ENCODE measurements around the gene KCNA5. TPM values are rescaled to one million over a fixed set of nuclear protein-coding genes. Genes with fewer than 3 reads are reported as not detected.

The KCNA5 gene
- total RNA-seq, 1 experiment from 2014 or later = not detected

DNA sequence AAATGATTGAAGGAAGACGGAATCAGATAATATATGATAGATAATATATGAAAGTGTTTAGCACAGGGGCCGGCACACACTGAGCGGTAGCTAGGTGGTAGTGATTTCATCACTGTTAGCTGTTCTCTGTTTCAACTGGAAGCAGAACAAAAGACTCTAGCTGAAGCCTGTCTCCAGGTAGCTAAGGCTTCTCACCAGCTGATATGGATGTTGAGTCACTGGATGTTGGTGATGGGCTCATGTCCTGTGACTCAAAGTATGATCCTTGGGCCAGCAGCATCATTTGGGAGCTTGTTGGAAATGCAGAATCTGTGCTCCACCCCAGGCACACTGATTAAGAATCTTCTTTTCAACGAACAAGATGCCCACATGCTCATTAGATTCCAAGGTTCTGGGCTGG lies 21.7 kb upstream of the KCNA5 start:
- no peaks in the 10 kb centered on the region for H3K9me3 ChIP-seq (ENCODE audit: control insufficient read depth in 1 of 2, insufficient read depth in 1 of 2, low read depth in 1 of 2, low read length in 2 of 2)
- H3K27ac ChIP-seq (ENCODE audit: low read depth, low read length) = no peak overlapping the region
- no peak overlapping the region for H2AFZ ChIP-seq (ENCODE audit: low read depth, low read length, poor library complexity, severe bottlenecking)
- H3K4me1 ChIP-seq (ENCODE audit: control insufficient read depth in 1 of 2, insufficient read depth in 2 of 2, low read length in 2 of 2) = no peaks in the 10 kb centered on the region
- no peaks in the 10 kb centered on the region for H3K79me2 ChIP-seq (ENCODE audit: insufficient read depth, low read length)
- ChIA-PET CTCF (interaction anchor here (0.8 to 1.5 kb wide), 2 partner anchors 62 to 164 kb away, joined by 3 to 10 read pairs; no protein-coding TSS in a partner anchor), RAD21 (ENCODE audit: low non-redundant PET in 1 of 2, low total read pairs in 2 of 2, uncharacterized antibody in 2 of 2, unreplicated experiment in 2 of 2) (no interaction called here), POLR2A (no interaction called here)
- no peaks in the 10 kb centered on the region for H3K9me2 ChIP-seq (ENCODE audit: insufficient read depth)
- H3K4me2 ChIP-seq (ENCODE audit: low read length) = no peak overlapping the region
- no peak overlapping the region for H3K4me3 ChIP-seq (replicated peaks in 1 of 2; ENCODE audit: low read depth in 1 of 2, low read length in 2 of 2)
- H3K27me3 ChIP-seq (ENCODE audit: insufficient read depth, low read length) = peaks cover 39% of the 10 kb centered on the region
- TF ChIP-seq, protein P1, sequence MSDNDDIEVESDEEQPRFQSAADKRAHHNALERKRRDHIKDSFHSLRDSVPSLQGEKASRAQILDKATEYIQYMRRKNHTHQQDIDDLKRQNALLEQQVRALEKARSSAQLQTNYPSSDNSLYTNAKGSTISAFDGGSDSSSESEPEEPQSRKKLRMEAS (IDR thresholded peaks at IDR 0.05) = no peak
- TF ChIP-seq CEBPB (IDR thresholded peaks at IDR 0.05; ENCODE audit: low read depth) (no peak), CBX3 (IDR thresholded peaks at IDR 0.05; ENCODE audit: low read depth) (no peak), TCF7L2 (IDR thresholded peaks at IDR 0.05; ENCODE audit: borderline replicate concordance, extremely low read depth, insufficient read depth, insufficient read length) (no peak), ZFX (IDR thresholded peaks at IDR 0.05) (no peak), SIN3A (IDR thresholded peaks at IDR 0.05; ENCODE audit: low read depth) (no peak), ZNF274 (IDR thresholded peaks at IDR 0.05; ENCODE audit: low read depth, low read length) (no peak), SRF (IDR thresholded peaks at IDR 0.05; ENCODE audit: low read depth) (no peak), ELF1 (IDR thresholded peaks at IDR 0.05; ENCODE audit: borderline replicate concordance, low read depth) (no peak), EZH2phosphoT487 (IDR thresholded peaks at IDR 0.05; ENCODE audit: borderline replicate concordance) (no peak), EGR1 (IDR thresholded peaks at IDR 0.05; ENCODE audit: low read depth) (no peak), POLR2AphosphoS5 (IDR thresholded peaks at IDR 0.05; ENCODE audit: low read depth, low read length) (no peak), JUND (IDR thresholded peaks at IDR 0.05) (no peak), RAD21 (IDR thresholded peaks at IDR 0.05; ENCODE audit: low read depth) (no peak), POLR2A (IDR thresholded peaks at IDR 0.05; ENCODE audit: borderline replicate concordance, extremely low read depth, insufficient read depth, insufficient read length) (no peak), FOSL1 (IDR thresholded peaks at IDR 0.05; ENCODE audit: low read depth) (no peak), SP1 (IDR thresholded peaks at IDR 0.05; ENCODE audit: low read depth) (no peak)
- TF ChIP-seq, protein P2, sequence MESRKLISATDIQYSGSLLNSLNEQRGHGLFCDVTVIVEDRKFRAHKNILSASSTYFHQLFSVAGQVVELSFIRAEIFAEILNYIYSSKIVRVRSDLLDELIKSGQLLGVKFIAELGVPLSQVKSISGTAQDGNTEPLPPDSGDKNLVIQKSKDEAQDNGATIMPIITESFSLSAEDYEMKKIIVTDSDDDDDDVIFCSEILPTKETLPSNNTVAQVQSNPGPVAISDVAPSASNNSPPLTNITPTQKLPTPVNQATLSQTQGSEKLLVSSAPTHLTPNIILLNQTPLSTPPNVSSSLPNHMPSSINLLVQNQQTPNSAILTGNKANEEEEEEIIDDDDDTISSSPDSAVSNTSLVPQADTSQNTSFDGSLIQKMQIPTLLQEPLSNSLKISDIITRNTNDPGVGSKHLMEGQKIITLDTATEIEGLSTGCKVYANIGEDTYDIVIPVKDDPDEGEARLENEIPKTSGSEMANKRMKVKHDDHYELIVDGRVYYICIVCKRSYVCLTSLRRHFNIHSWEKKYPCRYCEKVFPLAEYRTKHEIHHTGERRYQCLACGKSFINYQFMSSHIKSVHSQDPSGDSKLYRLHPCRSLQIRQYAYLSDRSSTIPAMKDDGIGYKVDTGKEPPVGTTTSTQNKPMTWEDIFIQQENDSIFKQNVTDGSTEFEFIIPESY (IDR thresholded peaks at IDR 0.05; ENCODE audit: extremely low read depth, insufficient replicate concordance, low read length) = no peak
- TF ChIP-seq, protein P3, sequence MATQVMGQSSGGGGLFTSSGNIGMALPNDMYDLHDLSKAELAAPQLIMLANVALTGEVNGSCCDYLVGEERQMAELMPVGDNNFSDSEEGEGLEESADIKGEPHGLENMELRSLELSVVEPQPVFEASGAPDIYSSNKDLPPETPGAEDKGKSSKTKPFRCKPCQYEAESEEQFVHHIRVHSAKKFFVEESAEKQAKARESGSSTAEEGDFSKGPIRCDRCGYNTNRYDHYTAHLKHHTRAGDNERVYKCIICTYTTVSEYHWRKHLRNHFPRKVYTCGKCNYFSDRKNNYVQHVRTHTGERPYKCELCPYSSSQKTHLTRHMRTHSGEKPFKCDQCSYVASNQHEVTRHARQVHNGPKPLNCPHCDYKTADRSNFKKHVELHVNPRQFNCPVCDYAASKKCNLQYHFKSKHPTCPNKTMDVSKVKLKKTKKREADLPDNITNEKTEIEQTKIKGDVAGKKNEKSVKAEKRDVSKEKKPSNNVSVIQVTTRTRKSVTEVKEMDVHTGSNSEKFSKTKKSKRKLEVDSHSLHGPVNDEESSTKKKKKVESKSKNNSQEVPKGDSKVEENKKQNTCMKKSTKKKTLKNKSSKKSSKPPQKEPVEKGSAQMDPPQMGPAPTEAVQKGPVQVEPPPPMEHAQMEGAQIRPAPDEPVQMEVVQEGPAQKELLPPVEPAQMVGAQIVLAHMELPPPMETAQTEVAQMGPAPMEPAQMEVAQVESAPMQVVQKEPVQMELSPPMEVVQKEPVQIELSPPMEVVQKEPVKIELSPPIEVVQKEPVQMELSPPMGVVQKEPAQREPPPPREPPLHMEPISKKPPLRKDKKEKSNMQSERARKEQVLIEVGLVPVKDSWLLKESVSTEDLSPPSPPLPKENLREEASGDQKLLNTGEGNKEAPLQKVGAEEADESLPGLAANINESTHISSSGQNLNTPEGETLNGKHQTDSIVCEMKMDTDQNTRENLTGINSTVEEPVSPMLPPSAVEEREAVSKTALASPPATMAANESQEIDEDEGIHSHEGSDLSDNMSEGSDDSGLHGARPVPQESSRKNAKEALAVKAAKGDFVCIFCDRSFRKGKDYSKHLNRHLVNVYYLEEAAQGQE (IDR thresholded peaks at IDR 0.05; ENCODE audit: low read depth) = no peak
- TF ChIP-seq, protein P4, sequence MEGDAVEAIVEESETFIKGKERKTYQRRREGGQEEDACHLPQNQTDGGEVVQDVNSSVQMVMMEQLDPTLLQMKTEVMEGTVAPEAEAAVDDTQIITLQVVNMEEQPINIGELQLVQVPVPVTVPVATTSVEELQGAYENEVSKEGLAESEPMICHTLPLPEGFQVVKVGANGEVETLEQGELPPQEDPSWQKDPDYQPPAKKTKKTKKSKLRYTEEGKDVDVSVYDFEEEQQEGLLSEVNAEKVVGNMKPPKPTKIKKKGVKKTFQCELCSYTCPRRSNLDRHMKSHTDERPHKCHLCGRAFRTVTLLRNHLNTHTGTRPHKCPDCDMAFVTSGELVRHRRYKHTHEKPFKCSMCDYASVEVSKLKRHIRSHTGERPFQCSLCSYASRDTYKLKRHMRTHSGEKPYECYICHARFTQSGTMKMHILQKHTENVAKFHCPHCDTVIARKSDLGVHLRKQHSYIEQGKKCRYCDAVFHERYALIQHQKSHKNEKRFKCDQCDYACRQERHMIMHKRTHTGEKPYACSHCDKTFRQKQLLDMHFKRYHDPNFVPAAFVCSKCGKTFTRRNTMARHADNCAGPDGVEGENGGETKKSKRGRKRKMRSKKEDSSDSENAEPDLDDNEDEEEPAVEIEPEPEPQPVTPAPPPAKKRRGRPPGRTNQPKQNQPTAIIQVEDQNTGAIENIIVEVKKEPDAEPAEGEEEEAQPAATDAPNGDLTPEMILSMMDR (IDR thresholded peaks at IDR 0.05 in 2 of 3, conservative IDR thresholded peaks at IDR 0.05 in 1 of 3; ENCODE audit: borderline replicate concordance in 1 of 3, insufficient read depth in 1 of 3, low read depth in 2 of 3, low read length in 2 of 3) = no peak
- BruUV-seq (replicated peaks) = no TSS peak
- H3K36me3 ChIP-seq (ENCODE audit: control insufficient read depth in 1 of 2, insufficient read depth in 2 of 2, low read length in 2 of 2) = no peaks in the 10 kb centered on the region
- no peak overlapping the region for H3K9ac ChIP-seq (ENCODE audit: low read length)
- H4K20me1 ChIP-seq (ENCODE audit: insufficient read depth) = no peaks in the 10 kb centered on the region
- ATAC-seq = no peak
- no peak for DNase-seq (ENCODE audit: low read depth, low spot score)
- intact Hi-C loops (cut with micrococcal nuclease) = loop anchor here (1.0 to 5.0 kb wide), 5 partner anchors 62 to 775 kb away; no protein-coding TSS in a partner anchor

All from HCT116 (cell line).